HepG2 (cell line): ENCODE results near the gene MCRS1. TPM values are rescaled to one million over a fixed set of nuclear protein-coding genes. Genes with fewer than 3 reads are reported as not detected.

Experiments
- ATAC-seq: fragments of 200-7000 bp; cut with Tn5 transposase; 3 replicates; pipeline ENCODE4 v1.9.1; 2020; ENCODE audit warnings: mild to moderate bottlenecking, moderate library complexity
- BruUV-seq: library from RNA; stranded (reverse); fragments of 400-500 nt; replicated peaks from 2 replicates; lab custom pipeline; 2021; lab: Mats Ljungman, UMichigan
- CTCF ChIA-PET: fragments of 300-600 bp; formaldehyde crosslinking; extraction: SDS; loops from one replicate; lab custom pipeline; 2021; ENCODE audit warnings: low total read pairs, inconsistent platforms, low intra/inter-chr PET ratio; lab: Yijun Ruan, JAX
- POLR2A ChIA-PET: fragments of 350-600 bp; sonication (Branson Sonifier 250); formaldehyde crosslinking; loops from one replicate; lab custom pipeline; 2020; ENCODE audit warnings: antibody characterized with exemption, inconsistent platforms; lab: Yijun Ruan, JAX
- DNase-seq: peaks from one replicate; pipeline ENCODE4 v3.0.0-alpha.2; 2015; ENCODE audit warnings: low spot score
- FAIRE-seq: peaks from 3 replicates; lab custom pipeline; 2011; peaks lifted over from hg19 to GRCh38; lab: Jason Lieb, UNC
- H2AFZ ChIP-seq: one replicate; pipeline ENCODE4 v1.6.1; 2011; ENCODE audit warnings: low read length, inconsistent platforms
- H3K27ac ChIP-seq: fragments of 300-600 bp; 3 replicates; pipeline ENCODE4 v1.8.0; 2011; ENCODE audit warnings: mixed run types, mild to moderate bottlenecking, mixed read lengths, low read length, inconsistent platforms; ENCODE audit not compliant: insufficient read depth; ENCODE audit errors: extremely low read length
- H3K27me3 ChIP-seq, 2 experiments: fragments of 200-600 bp in 1 of 2; 2 replicates in 1 of 2; 3 replicates in 1 of 2; pipeline versions ENCODE4 v1.6.0 to v1.8.0; 2011; ENCODE audit warnings: low read length in 2 of 2, mild to moderate bottlenecking in 2 of 2, moderate library complexity in 2 of 2, inconsistent platforms in 1 of 2; ENCODE audit not compliant: insufficient read depth in 2 of 2, control insufficient read depth in 1 of 2
- H3K36me3 ChIP-seq, 2 experiments: fragments of 200-600 bp in 1 of 2; replicated peaks in 1 of 2; 2 replicates in 1 of 2; 3 replicates in 1 of 2; pipeline versions ENCODE4 v1.5.1 to v1.8.0; 2011; ENCODE audit warnings: low read length in 2 of 2, inconsistent platforms in 1 of 2; ENCODE audit not compliant: insufficient read depth in 2 of 2, control insufficient read depth in 1 of 2
- H3K4me1 ChIP-seq: 2 replicates; pipeline ENCODE4 v1.5.1; 2012; ENCODE audit warnings: low read length, inconsistent platforms; ENCODE audit not compliant: insufficient read depth
- H3K4me2 ChIP-seq: 2 replicates; pipeline ENCODE4 v1.6.0; 2011; ENCODE audit warnings: low read depth, low read length, inconsistent platforms
- H3K4me3 ChIP-seq, 3 experiments: fragments of 200-600 bp in 1 of 3; sonication (generic), shearing (Covaris generic) in 1 of 3; replicated peaks in 1 of 3; 2 replicates each; pipeline ENCODE4 v1.5.1; 2011 to 2016; ENCODE audit warnings: low read length in 3 of 3, inconsistent platforms in 2 of 3, low read depth in 2 of 3, mild to moderate bottlenecking in 2 of 3, control low read depth in 1 of 3, mixed read lengths in 1 of 3; ENCODE audit not compliant: insufficient read depth in 1 of 3
- H3K79me2 ChIP-seq: one replicate; pipeline ENCODE4 v1.6.1; 2011; ENCODE audit warnings: low read length, inconsistent platforms; ENCODE audit not compliant: insufficient read depth
- H3K9ac ChIP-seq: 2 replicates; pipeline ENCODE4 v1.6.0; 2011; ENCODE audit warnings: mild to moderate bottlenecking, low read depth, low read length, inconsistent platforms; ENCODE audit not compliant: insufficient read depth
- H3K9me3 ChIP-seq: 2 replicates; pipeline ENCODE4 v1.5.1; 2012; ENCODE audit warnings: mild to moderate bottlenecking, low read length
- H4K20me1 ChIP-seq: 2 replicates; pipeline ENCODE4 v1.6.0; 2011; ENCODE audit warnings: inconsistent platforms, mild to moderate bottlenecking, low read length, moderate library complexity; ENCODE audit not compliant: insufficient read depth
- CBX5 ChIP-seq: sonication (generic); formaldehyde crosslinking; IDR thresholded peaks from 2 replicates; pipeline ENCODE4 v1.4.0; 2020; ENCODE audit warnings: missing genetic modification reagents, borderline replicate concordance
- CHD4 ChIP-seq: fragments of 200-600 bp; sonication (generic); IDR thresholded peaks from 2 replicates; pipeline ENCODE4 v1.7.0; 2017; ENCODE audit warnings: mild to moderate bottlenecking, low read length, borderline replicate concordance
- CREB1 ChIP-seq, 2 experiments: fragments of 450-650 bp in 1 of 2; IDR thresholded peaks; 2 replicates each; pipeline ENCODE4 v1.6.1; 2016 to 2017; ENCODE audit warnings: control low read depth in 1 of 2, mild to moderate bottlenecking in 1 of 2, missing compliant biosample characterization in 1 of 2, missing genetic modification characterization in 1 of 2
- GFI1 ChIP-seq: sonication (generic); formaldehyde crosslinking; IDR thresholded peaks from 2 replicates; pipeline ENCODE4 v1.5.0; 2020; ENCODE audit warnings: missing genetic modification reagents, mild to moderate bottlenecking, borderline replicate concordance
- GTF2F1 ChIP-seq: fragments of 150-350 bp; IDR thresholded peaks from 2 replicates; pipeline ENCODE4 v1.6.1; 2014; ENCODE audit warnings: low read length
- HOXA9 ChIP-seq: sonication (generic); formaldehyde crosslinking; IDR thresholded peaks from 2 replicates; pipeline ENCODE4 v1.8.1; 2022; ENCODE audit warnings: missing genetic modification reagents, mild to moderate bottlenecking, moderate library complexity, borderline replicate concordance
- IKZF1 ChIP-seq: fragments of 450-650 bp; IDR thresholded peaks from 2 replicates; pipeline ENCODE4 v1.7.1; 2016
- IKZF4 ChIP-seq: sonication (generic); formaldehyde crosslinking; IDR thresholded peaks from 2 replicates; pipeline ENCODE4 v1.5.1; 2020; ENCODE audit warnings: borderline replicate concordance, mild to moderate bottlenecking, low read depth, missing genetic modification reagents; ENCODE audit errors: not compliant biosample characterization
- PHF20 ChIP-seq: sonication (generic); formaldehyde crosslinking; IDR thresholded peaks from 2 replicates; pipeline ENCODE4 v1.5.0; 2020; ENCODE audit warnings: mild to moderate bottlenecking, missing genetic modification reagents
- PPARG ChIP-seq: conservative IDR thresholded peaks from 2 replicates; pipeline ENCODE4 v1.6.1; 2016; ENCODE audit warnings: missing biosample characterization, missing genetic modification reagents
- RFX5 ChIP-seq: IDR thresholded peaks from 2 replicates; pipeline ENCODE4 v1.6.1; 2011; ENCODE audit warnings: low read depth, low read length, improper control_type of control experiment
- SMAD3 ChIP-seq: sonication (generic); formaldehyde crosslinking; IDR thresholded peaks from 2 replicates; pipeline ENCODE4 v1.4.0; 2020; ENCODE audit warnings: missing genetic modification reagents
- SPEN ChIP-seq: sonication (generic); formaldehyde crosslinking; IDR thresholded peaks from 2 replicates; pipeline ENCODE4 v1.5.1; 2020; ENCODE audit warnings: low read depth, mild to moderate bottlenecking, missing genetic modification reagents
- ZKSCAN1 ChIP-seq: fragments of 150-350 bp; IDR thresholded peaks from 2 replicates; pipeline ENCODE4 v1.6.1; 2014; ENCODE audit warnings: low read length
- ZNF264 ChIP-seq: sonication (generic); formaldehyde crosslinking; IDR thresholded peaks from 2 replicates; pipeline ENCODE4 v1.4.0; 2020; ENCODE audit warnings: missing genetic modification reagents
- ZNF782 ChIP-seq: sonication (generic); formaldehyde crosslinking; IDR thresholded peaks from 2 replicates; pipeline ENCODE4 v1.4.0; 2020; ENCODE audit warnings: missing genetic modification reagents, mild to moderate bottlenecking, borderline replicate concordance
- WGBS: methylation state at CpG from one replicate; pipeline ENCODE4 v1.1.6; 2017; ENCODE audit warnings: low lambda C conversion rate; 5-methylcytosine and 5-hydroxymethylcytosine counted together
- in situ Hi-C: cut with HindIII; loops from 2 replicates; pipeline ENCODE4 v1.10.0; 2017; ENCODE audit warnings: low pct_unique_long_range_greater_than_20kb; ENCODE audit not compliant: extremely low pct_ligation_motif_present
- intact Hi-C: fragments of 100-400 bp; cut with micrococcal nuclease; formaldehyde crosslinking; loops from one replicate; pipeline ENCODE4 v1.10.0; 2022; ENCODE audit not compliant: unreplicated experiment
- polyA plus RNA-seq, 8 experiments: library from polyadenylated mRNA; depleted of rRNA in 3 of 8; stranded (reverse) in 7 of 8; unstranded in 1 of 8; fragments of >200 nt; fragmentation: Illumina TruSeq in 4 of 8; extraction: Trizol in 4 of 8; gene quantifications; 2 replicates each; pipeline versions ENCODE4 v1.2.1 to v1.2.3, GENCODE V29; 2011 to 2016; ENCODE audit warnings: low read depth in 4 of 8, missing spikeins in 1 of 8, mixed read lengths in 1 of 8; ENCODE audit not compliant: insufficient read depth in 1 of 8
- total RNA-seq, 5 experiments: library from RNA; depleted of rRNA; stranded (reverse); fragments of >200 nt; fragmentation: Illumina TruSeq; extraction: Trizol; gene quantifications; 2 replicates each; pipeline ENCODE4 v1.2.3, GENCODE V29; 2016; ENCODE audit warnings: low read depth in 1 of 5
- TF ChIP-seq, protein P1 (sequence below): sonication (generic); formaldehyde crosslinking; IDR thresholded peaks from 2 replicates; pipeline ENCODE4 v1.5.0; 2020; ENCODE audit warnings: missing genetic modification reagents
- TF ChIP-seq, protein P2 (sequence below): sonication (generic); formaldehyde crosslinking; IDR thresholded peaks from 2 replicates; pipeline ENCODE4 v1.4.0; 2020; ENCODE audit warnings: missing genetic modification reagents

MCRS1 gene
- total and polyA plus RNA-seq, 2 of the 13 experiments (the other 11 are each of a cell fraction or from before 2014, with no cell fraction given) = 51.0 to 66.3 TPM

DNA sequence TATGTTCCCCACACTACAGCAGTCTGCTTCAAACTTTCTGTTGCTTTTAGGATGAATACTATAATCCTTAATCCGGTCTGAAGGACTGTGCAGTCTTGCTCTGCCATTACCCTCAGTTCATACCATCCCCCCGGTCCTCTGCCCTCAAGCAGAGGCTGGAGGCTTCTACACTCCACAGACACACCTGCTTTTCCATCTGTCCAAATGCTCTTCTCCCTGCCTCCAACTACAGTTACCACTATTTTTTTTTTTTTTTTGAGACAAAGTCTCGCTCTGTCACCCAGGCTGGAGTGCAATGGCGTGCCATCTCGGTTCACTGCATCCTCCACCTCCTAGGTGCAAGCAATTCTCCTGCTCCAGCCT is 48.4 kb downstream of the MCRS1 start:
- Histone ChIP-seq H3K4me1 (no peaks in the 10 kb centered on the region), H3K9ac (no peak overlapping the region), H3K36me3 (peaks cover 3 to 34% of the 10 kb centered on the region in 2 experiments; a peak in 4 of 5 replicates), H4K20me1 (no peaks in the 10 kb centered on the region), H3K27me3 (no peaks in the 10 kb centered on the region), H3K4me2 (no peak overlapping the region), H2AFZ (no peak overlapping the region), H3K79me2 (no peaks in the 10 kb centered on the region), H3K4me3 (no peak overlapping the region), H3K9me3 (no peaks in the 10 kb centered on the region), H3K27ac (no peak overlapping the region)
- in situ Hi-C loops = no loop called here
- no peak for DNase-seq
- BruUV-seq = no TSS peak
- 94% methylated on average over 5 of the region's 5 CpGs for WGBS
- intact Hi-C loops = no loop called here
- no peak for FAIRE-seq
- ATAC-seq = no peak
- ChIA-PET CTCF (no interaction called here), POLR2A (interaction anchor here (1.2 to 1.6 kb wide), 2 partner anchors 153 to 172 kb away, joined by 3 to 5 read pairs; partner anchors contain the start of gene SPATS2)
- no peak for TF ChIP-seq PHF20 (CRISPR knock-in tag)
- TF ChIP-seq CHD4 = no peak
- TF ChIP-seq CBX5 (CRISPR knock-in tag) = no peak
- no peak for TF ChIP-seq IKZF1
- TF ChIP-seq, protein P1, sequence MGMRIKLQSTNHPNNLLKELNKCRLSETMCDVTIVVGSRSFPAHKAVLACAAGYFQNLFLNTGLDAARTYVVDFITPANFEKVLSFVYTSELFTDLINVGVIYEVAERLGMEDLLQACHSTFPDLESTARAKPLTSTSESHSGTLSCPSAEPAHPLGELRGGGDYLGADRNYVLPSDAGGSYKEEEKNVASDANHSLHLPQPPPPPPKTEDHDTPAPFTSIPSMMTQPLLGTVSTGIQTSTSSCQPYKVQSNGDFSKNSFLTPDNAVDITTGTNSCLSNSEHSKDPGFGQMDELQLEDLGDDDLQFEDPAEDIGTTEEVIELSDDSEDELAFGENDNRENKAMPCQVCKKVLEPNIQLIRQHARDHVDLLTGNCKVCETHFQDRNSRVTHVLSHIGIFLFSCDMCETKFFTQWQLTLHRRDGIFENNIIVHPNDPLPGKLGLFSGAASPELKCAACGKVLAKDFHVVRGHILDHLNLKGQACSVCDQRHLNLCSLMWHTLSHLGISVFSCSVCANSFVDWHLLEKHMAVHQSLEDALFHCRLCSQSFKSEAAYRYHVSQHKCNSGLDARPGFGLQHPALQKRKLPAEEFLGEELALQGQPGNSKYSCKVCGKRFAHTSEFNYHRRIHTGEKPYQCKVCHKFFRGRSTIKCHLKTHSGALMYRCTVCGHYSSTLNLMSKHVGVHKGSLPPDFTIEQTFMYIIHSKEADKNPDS (CRISPR knock-in tag) = no peak
- TF ChIP-seq SMAD3 = no peak
- TF ChIP-seq IKZF4 (CRISPR knock-in tag) = no peak
- no peak for TF ChIP-seq PPARG (CRISPR knock-in tag)
- TF ChIP-seq GFI1 (CRISPR knock-in tag) = no peak
- no peak for TF ChIP-seq SPEN
- no peak for TF ChIP-seq CREB1 (IDR thresholded peaks at IDR 0.05)
- TF ChIP-seq CREB1 (CRISPR knock-in tag; IDR thresholded peaks at IDR 0.05) = no peak
- TF ChIP-seq GTF2F1 = no peak
- TF ChIP-seq, protein P2, sequence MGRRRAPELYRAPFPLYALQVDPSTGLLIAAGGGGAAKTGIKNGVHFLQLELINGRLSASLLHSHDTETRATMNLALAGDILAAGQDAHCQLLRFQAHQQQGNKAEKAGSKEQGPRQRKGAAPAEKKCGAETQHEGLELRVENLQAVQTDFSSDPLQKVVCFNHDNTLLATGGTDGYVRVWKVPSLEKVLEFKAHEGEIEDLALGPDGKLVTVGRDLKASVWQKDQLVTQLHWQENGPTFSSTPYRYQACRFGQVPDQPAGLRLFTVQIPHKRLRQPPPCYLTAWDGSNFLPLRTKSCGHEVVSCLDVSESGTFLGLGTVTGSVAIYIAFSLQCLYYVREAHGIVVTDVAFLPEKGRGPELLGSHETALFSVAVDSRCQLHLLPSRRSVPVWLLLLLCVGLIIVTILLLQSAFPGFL (CRISPR knock-in tag) = no peak
- TF ChIP-seq ZNF264 (CRISPR knock-in tag) = no peak
- no peak for TF ChIP-seq ZNF782 (CRISPR knock-in tag)
- no peak for TF ChIP-seq HOXA9
- TF ChIP-seq ZKSCAN1 = no peak
- no peak for TF ChIP-seq RFX5
